ENCODE results near the gene EYS.
"Not testable (repeated sequence)": the region's sequence is repeated elsewhere in the genome, so short reads cannot be mapped to it uniquely, and the experiment has no call there.

Gene EYS

DNA sequence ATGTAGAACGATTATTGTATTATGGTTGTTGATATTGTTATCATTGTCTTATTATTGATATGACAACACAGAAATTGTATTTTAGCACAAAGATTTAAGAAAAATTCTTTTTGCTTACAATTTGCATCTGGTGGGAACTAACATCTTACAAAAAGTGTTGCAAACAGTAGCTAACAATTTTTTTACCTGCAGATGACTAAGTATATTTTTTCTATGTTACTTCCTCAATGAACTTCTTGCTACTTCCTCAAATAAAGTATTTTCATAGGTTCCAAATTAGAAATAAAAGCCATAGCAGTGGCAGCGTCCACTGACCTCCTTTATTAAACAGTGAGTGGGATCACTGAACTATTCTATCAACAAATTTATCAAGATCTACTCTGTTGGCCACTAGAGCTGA is 1224.4 kb downstream of the EYS start:
- no peak for DNase-seq (ENCODE audit: low read depth, low spot score)

DNA sequence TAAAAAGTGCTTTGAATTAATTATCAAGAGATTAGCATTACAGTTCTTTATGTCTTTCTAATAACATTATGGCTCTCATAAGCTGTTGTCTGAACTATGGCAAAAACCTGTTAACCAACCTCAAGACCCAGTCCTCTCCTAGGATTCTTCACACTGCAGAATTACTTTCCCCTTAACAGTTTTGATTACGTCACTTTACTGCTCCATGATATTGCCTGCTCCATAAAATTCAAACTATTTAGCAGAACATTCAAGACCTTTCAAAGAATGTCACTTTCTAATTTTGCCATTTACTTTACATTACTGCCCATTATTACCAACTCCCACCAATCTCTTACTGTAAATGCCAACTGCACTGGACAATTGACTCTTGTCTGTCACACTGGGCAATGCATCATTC is 1227.9 kb downstream of the EYS start:
- no peak for DNase-seq (ENCODE audit: low read depth, low spot score)

DNA sequence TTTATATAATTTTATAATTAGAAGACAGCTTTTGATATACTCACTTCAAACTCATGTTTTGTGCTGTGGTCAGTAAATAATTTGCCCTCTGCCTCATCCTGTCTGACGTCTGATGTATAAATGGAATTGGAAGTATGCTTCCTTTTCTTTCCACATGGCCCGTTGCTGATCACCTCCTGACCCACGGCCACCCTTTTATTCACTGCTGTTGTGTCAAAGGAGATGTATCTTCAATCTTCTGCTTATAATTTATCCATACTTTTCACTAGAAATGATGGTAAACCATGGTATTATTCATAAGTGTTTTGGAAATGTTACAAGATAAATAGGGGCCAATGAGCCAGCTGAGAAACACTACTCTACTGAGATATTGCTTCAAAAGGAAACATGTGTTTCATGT is 1229.6 kb downstream of the EYS start:
- peak; percentile 43 for DNase-seq (ENCODE audit: low read depth, low spot score)

DNA sequence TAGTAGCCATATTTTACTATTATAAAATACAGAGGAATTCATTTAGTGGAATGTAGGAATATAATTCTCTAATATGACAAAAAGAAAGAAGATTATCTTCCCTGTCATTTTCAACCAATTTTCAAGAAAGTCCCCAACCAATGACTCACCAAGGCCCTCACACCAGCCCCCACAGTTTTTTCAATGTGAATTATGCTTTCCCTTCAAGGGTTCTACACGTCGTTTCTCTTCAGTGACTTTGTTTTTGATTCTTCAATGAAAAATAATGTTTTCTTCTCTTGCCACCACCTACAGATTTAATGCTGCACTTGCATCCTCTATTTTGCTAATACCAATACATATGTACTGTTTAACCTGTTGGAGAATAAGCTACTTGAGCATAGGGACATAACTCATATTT is 1230.1 kb downstream of the EYS start:
- no peak for DNase-seq (ENCODE audit: low read depth, low spot score)

DNA sequence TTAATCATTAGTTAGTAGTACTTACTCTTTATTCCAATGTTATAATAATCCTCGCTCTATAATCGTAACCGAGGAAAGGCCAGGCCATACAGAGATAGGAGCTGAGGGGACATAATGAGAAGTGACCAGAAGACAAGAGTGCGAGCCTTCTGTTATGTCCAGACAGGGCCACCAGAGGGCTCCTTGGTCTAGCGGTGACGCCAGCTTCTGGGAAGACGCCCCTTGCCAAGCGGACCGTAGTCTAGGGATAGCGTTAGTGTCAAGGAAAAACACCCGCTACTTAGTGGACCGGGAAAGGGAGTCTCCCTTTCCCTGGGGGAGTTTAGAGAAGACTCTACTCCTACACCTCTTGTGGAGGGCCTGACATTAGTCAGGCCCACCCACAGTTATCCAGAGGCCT is 1237.6 kb downstream of the EYS start:
- not testable (repeated sequence) for DNase-seq (ENCODE audit: low read depth, low spot score)

- no peak for DNase-seq (ENCODE audit: low read depth, low spot score)
Observed at GRCh38 chr6:64467656-64468055, 1239.4 kb downstream of the EYS start.

DNA sequence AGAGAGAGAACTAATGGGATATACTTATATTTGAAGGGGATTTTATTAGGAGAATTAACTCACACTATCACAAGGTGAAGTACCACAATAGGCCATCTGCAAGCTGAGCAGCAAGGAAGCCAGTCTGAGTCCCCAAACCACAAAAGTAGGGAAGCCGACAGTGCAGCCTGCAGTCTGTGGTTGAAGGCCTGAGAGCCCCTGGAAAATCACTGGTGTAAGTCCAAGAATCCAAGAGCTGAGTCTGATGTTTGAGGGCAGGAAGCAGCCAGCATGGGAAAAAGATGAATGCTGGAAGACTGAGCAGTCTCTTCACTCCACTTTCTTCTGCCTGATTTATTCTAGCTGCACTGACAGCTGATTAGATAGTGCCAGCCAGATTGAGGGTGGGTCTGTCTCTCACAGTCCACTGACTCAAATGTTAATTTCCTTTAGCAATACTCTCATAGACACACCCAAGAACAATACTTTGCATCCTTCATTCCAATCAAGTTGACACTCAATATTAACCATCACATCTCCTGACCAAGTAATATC is 1247.5 kb downstream of the EYS start:
- peak; percentile 7 for DNase-seq (ENCODE audit: low read depth, low spot score)

DNA sequence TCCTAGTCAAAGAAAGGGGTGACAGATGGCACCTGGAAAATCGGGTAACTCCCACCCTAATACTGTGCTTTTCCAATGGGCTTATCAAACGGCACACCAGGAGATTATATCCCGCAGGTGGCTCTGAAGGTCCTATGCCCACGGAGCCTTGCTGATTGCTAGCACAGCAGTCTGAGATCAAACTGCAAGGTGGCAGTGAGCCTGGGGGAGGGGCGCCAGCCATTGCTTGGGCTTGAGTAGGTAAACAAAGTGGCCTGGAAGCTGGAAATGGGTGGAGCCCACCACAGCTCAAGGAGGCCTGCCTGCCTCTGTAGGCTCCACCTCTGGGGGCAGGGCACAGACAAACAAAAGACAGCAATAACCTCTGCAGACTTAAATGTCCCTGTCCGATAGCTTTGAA is 1258.9 kb downstream of the EYS start:
- DNase-seq (ENCODE audit: low read depth, low spot score), result not testable (repeated sequence)

- DNase-seq (ENCODE audit: low read depth, low spot score), result no peak
Observed at GRCh38 chr6:64445038-64445437, 1262.0 kb downstream of the EYS start.

DNA sequence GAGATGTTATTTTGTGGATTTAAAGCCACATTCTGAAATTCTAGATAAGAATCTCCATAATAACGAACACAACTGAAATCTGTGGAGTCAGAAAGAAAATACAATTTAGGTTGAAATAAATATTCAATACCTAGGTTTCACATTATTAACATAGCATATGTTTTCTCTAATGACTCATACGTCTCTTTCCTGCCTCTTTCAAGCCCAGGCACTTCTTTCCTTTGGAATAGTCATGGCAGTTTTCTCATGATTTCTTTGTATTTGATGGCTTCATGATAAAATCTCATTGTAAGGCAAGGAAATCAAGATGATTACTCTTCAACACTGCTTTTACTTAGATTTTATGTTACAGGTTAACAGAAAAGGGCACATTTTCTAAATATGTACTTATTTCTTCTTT is 1267.8 kb downstream of the EYS start:
- DNase-seq (ENCODE audit: low read depth, low spot score), result no peak

DNA sequence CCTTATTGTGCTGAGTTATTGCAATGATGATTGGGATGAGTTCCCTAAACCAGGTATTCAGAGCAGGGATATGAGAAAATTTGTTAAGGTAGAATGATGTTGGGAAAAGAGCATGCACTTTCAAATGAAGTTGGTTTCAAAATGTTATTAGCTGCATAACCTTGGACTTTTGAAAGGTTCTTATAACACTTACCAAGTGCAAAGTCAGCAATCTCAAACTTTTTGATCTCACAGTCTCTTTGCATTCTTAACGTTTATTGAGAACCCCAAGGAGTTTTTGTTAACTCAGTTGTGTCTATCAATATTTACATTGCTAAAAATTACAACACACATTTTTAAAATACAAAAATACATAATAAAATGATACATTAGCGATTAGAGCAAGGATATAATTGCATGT is 1269.0 kb downstream of the EYS start:
- DNase-seq (ENCODE audit: low read depth, low spot score), result no peak

DNA sequence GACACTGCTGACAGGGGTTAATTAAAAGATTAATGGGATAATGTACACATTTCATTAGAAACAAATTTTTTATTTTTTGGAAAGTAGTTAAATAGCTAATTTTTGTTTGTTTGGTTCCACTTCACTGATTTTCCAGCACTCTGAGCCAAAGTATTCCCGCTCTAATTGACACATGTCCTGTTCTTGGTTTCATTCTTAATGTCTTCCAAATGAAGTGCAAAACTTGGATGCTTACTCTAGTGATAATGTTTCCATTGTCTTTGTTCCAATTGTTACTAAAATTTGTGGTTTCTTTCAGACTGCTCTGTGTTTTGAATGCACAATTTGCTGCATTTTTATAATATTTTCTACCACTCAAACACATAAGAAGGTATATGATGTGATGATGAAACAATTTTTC is 1277.1 kb downstream of the EYS start:
- DNase-seq (ENCODE audit: low read depth, low spot score), result no peak

GRCh38 chr6:64428186-64428585 is 1278.8 kb downstream of the EYS start:
- DNase-seq (ENCODE audit: low read depth, low spot score), result no peak

DNA sequence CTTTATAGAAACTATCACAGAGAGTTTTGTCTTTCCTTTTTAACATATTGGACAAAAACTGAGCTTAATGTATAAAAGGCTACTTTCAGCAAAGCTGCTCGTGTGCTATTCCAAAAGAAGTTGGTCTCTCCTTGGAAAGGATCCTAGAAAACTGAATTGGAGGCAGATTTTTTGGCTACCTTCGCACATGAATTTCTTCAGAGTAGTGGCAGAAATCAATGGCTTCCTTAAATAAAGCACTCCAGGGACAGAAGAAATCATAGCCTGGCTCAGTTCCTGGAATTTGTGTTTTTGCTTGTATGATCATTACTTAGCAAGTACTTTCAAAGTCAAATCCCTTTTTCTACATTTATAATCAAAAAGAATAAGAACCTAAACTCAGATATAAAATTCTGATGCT is 1291.1 kb downstream of the EYS start:
- peak; percentile 4 for DNase-seq (ENCODE audit: low read depth, low spot score)

DNA sequence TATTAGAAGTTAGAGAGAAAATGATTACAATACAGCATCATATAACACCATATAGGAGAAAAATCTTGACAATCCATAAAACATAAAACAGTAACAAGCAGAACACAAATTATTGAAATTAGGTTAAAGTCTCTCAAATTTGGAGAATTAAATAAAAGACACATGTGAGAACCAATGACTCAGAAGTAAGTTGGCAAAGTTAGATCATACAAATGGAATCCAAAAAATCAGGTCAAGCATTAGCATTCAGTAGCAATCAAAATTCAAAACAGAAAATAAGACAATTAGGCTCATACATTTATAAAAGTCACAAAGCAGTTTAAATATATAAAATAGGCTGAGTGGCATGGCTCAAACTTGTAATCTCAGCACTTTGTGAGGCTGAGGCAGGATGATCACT is 1295.8 kb downstream of the EYS start:
- DNase-seq (ENCODE audit: low read depth, low spot score), result peak; percentile 1

DNA sequence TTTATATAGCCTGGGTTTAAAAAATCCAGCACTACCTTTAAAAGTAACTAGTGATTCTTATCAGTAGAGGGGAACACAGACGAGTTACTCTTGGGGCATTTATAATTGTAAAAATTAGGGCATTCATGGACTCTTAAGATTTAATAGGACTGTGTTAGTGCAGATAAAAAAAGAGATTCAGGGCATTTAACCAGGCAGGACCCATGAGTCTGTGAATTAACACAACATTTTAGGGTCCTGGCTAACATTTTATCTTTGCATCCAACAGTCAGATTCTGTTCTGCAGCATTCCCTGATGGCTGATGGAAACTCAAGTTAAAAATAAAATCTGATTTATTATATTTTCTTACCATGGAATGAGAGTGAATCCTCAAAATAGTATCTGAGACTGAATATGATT is 1297.1 kb downstream of the EYS start:
- no peak for DNase-seq (ENCODE audit: low read depth, low spot score)

DNA sequence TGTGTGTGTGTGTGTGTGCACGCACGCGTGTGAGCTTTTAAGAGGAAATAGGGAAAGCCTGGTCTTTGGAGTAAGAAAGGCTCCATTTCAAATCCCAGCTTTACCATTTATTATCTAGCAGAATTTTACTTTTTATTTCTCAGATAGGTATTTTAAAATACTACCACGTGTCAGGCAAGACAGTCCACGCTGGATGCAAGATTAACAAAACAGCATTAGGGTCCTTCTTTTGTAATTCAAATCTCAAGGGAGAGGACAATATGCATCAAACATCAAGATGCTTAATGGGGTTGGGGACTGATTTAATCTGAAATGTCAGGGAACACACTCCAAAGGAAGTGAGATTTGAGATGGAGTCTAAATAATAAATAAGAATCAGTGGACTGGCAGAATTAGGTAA is 1302.6 kb downstream of the EYS start:
- no peak for DNase-seq (ENCODE audit: low read depth, low spot score)

DNA sequence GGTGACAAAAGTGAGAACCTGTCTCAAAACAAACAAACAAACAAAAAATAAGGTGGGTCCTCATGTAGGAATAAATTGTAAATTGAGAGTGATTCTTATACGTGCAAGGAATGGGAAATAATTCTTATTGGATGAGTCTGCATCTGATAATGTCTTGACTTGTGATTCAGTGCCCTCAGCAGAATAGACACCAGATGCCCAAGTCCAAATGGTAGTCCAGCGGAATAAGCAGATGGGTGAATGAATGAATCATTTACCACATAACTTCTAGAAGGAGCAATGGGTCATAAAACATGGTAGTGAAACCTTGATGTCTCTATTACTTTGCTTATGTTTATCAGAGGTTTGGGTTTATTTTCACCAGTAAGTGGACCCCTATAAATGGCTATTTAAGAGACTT is 1323.7 kb downstream of the EYS start:
- DNase-seq (ENCODE audit: low read depth, low spot score), result no peak

GRCh38 chr6:64376394-64376793 is 1330.6 kb downstream of the EYS start:
- DNase-seq (ENCODE audit: low read depth, low spot score), result peak; percentile 31

DNA sequence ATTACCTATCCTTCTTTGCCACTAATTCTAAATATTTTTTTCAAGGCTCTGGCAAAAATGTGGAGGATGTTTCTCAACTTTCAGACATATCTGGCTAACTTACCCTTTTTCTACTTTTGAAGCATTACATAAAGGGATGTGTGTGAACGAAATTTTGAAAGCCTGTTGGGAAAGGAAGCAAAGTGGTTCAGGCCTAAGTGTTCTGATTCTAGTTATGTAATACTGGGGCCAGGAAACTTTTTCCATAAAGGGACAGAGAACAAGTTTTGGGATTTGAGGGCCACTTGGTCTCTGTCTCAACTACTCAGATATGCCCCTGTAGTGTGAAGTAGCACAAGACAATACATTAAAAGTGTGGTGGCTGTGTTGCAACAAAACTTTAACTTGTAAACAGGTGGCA is 1349.6 kb downstream of the EYS start:
- no peak for DNase-seq (ENCODE audit: low read depth, low spot score)

- no peak for DNase-seq (ENCODE audit: low read depth, low spot score)
Observed at GRCh38 chr6:64347411-64347810, 1359.6 kb downstream of the EYS start.

DNA sequence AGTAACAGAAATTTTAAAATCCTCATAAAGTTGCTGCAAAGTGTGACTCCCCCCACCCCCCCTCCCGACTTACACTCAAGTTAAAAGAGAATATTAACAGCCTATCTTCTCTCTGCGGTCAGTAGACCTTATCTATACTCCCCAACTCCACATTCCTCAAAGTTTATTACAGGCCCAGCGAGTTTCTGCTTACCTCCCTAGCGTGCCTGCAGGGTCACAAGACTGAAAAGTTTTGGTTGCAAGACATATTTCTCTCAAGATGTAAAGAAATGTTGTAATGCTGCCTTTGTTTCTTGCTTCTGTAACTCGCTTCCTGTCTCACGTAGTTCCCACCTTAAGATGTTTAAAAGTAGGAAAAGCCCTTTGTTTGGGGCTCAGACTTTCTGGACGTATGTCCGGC is 1371.8 kb downstream of the EYS start:
- DNase-seq (ENCODE audit: low read depth, low spot score), result no peak

DNA sequence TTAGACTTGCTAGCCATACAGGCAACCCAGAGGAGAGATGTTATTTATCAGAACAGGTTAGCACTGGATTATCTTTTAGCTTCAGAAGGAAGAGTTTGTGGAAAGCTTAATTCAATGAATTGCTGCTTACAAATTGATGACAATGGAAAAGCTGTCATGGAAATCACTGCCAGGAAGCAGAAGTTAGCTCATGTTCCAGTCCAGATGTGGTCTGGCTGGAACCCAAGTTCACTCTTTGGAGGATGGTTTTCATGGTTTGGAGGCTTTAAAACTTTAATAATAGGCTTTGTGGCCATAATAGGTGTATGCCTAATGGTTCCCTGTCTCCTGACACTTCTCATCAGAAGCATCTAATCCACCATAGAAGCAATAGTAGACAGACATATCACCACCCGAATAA is 1372.4 kb downstream of the EYS start:
- peak; percentile 11 for DNase-seq (ENCODE audit: low read depth, low spot score)

- DNase-seq (ENCODE audit: low read depth, low spot score), result peak; percentile 55
Observed at GRCh38 chr6:64330694-64331307, 1376.2 kb downstream of the EYS start.
